Fibroblast of pulmonary artery (primary cell): ENCODE measurements around the gene FKRP.

Experiments used
- DNase-seq: peaks from one replicate; pipeline ENCODE4 v3.0.0-alpha.2; 2010; ENCODE audit warnings: low read depth
- H3K4me3 ChIP-seq: replicated peaks from 2 replicates; pipeline ENCODE4 v1.5.1; 2011; ENCODE audit warnings: low read depth, mild to moderate bottlenecking, control low read depth, low read length, moderate library complexity
- CTCF ChIP-seq: IDR thresholded peaks from 2 replicates; pipeline ENCODE4 v1.5.1; 2011; ENCODE audit warnings: mild to moderate bottlenecking, control low read depth, low read length, inconsistent platforms; ENCODE audit errors: missing control alignments

FKRP gene

GRCh38 chr19:46720503-46721239 lies 25.2 kb upstream of the FKRP start:
- no peak for DNase-seq
- TF ChIP-seq CTCF, result no peak
- H3K4me3 ChIP-seq, result no peak overlapping the region

DNA sequence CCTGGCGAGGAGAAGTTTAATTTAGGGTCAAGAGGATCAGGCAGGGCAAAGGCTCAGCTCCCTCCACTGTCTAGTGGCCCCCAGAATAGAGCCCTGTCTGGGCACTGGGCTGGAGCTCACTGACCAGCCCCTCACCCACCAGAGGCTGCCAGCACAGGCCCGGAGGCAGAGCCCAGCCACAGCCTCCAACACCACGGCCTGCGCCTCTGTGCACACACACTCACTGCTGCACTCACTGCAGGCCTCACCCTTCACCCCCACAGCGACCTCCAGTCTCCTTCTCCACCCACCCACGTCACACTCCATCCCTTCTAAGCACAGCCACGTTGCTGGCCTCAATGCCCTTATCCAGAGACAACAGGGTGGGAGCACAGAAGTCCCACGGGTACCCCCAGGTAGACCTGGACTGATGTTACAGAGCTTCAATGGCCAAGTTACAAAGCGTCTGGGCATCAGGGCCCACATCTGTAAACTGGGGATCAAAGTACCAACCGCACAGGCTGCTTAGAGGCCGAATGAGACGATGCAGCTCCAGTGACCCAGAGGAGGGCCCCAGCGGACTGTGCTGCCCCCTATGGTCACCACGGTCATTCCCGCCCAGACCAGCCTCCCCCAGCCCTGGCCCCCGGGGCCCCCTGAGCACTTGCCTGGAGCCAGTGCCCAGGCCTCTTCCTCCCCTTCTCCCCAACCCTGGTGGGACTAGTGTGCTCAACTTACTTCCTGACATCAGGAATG lies 24.4 kb upstream of the FKRP start:
- no peak overlapping the region for H3K4me3 ChIP-seq
- no peak for DNase-seq
- TF ChIP-seq CTCF, result no peak

DNA sequence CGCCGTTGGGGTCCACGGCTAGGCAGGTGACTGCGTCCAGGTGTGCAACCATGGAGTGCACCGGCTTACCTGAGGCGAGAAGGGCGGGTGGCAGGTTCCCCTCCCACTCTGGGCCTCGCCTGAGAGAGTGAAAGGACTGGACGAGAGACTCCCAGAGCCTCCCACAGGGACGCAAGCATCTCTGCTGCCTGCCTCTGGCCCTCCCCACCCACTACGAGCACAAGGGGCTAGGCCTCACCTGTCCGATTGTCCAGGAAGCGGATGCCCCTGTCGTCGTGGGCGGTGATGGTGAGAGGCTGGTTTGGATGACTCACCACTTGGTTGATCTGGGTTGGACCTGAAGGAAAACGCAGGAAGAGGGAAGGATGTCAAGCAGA lies 23.9 kb upstream of the FKRP start:
- no peak overlapping the region for H3K4me3 ChIP-seq
- no peak for TF ChIP-seq CTCF
- no peak for DNase-seq

DNA sequence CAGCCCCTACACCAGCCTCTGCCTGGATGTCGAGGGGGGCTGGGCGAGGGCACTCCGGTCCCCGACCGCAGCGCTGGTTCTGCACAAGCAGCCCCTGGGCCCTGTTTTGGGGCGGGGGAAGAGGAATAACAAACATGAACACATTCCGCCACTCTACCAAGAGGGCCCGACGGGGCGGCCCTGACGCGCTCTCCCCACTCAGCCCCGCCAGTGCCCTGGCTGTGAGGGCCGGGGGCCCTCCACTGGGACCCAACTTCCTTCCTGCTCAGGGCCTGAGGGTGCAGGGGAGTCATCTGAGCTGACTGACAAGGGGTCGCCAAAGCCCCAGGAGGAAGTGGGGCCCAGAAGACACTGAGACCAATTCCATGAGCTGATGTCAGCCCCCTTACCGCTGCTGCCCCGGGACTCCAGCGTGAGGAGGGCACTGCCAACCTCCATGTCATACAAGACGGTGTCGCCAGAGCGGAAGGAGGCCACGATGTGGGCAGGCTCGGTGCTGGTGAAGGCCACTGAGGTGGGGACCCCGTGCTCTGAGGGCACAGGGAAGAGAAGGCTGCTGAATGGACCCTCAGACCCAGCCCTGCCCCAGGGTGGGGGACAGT lies 23.3 kb upstream of the FKRP start:
- TF ChIP-seq CTCF, result no peak

GRCh38 chr19:46723023-46723461 lies 22.8 kb upstream of the FKRP start:
- no peak overlapping the region for H3K4me3 ChIP-seq
- no peak for DNase-seq
- TF ChIP-seq CTCF, result no peak

More for the DNA sequence above, 23.3 kb upstream of the FKRP start:
- no peak overlapping the region for H3K4me3 ChIP-seq
- no peak for DNase-seq

DNA sequence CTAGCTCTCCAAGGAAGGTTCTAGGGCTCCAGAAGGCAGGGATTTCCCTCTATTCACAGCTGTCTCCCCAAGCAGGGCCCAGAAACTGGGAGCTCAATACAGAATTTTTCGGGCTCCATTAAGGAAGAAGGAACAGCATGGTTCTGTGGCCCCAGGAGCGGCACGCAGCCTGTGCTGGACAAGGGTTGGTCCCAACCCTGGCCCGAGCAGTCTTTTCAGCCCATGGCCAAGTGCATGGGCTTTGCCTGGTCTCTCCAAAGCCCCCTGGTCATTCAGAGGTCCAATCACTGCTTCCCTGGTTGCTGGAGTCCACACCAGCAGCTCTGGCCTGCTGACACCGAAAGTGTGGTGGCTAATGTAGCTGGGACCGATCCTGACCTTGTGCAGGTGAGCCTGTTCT lies 22.4 kb upstream of the FKRP start:
- H3K4me3 ChIP-seq, result no peak overlapping the region
- DNase-seq, result no peak
- no peak for TF ChIP-seq CTCF

DNA sequence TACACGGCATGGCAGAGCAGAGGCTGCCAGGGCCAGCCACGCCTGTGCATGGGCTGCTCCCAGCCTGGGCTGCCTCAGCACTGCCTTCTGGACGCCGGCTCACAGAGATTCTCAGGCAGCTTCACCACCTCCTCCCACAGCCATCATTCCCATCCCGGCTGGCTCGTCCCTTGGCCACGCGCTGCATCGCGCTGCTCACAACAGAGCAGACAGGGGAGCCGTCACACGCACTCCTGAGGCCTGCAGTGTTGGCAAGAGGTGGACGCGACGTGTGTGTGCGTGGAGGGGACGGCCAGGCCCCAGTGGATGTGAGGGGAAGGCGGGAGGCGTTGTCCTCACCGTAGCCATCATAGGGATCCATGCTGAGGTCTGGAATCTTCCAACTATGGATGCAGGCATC lies 21.4 kb upstream of the FKRP start:
- no peak overlapping the region for H3K4me3 ChIP-seq
- TF ChIP-seq CTCF, result no peak
- DNase-seq, result no peak
